ENCODE measurements around the gene TMEM182. TPM values are rescaled to one million over a fixed set of nuclear protein-coding genes. Genes with fewer than 3 reads are reported as not detected.

Gene TMEM182
- total RNA-seq, 4 donors from 2014 or later, result 2.3 to 3.3 (median 2.8) TPM

GRCh38 chr2:102852867-102853266 lies 91.0 kb downstream of the TMEM182 start:
- Histone ChIP-seq H3K4me1 (peaks cover 5 to 8% of the 10 kb centered on the region in 2 donors), H3K27ac (no peak overlapping the region), H3K36me3 (no peaks in the 10 kb centered on the region), H3K27me3 (no peaks in the 10 kb centered on the region), H3K9me3 (no peaks in the 10 kb centered on the region), H3K4me3 (replicated peaks in 1 of 3) (no peak overlapping the region)
- intact Hi-C loops (cut with DNase I), result no loop called here
- no peak for DNase-seq
- WGBS, 2 donors, result 91 to 97% methylated on average over 3 of the region's 3 CpGs
- TF ChIP-seq POLR2A (IDR thresholded peaks at IDR 0.05) (no peak), CTCF (IDR thresholded peaks at IDR 0.05) (no peak)

Other genes starting within 250 kb of the TMEM182 start
- gene SLC9A2, start 142.5 kb upstream of the TMEM182 start, total RNA-seq, result 1 to 10 TPM in 2 of 4 donors, under 1 TPM in 2; 0.33 to 4.0 (median 0.87) TPM